ENCODE results near the gene NSF.
"Not testable (repeated sequence)": the region's sequence is repeated elsewhere in the genome, so short reads cannot be mapped to it uniquely, and the experiment has no call there.

NSF gene

GRCh38 chr17:46789610-46790009 is 199.1 kb downstream of the NSF start:
- H3K4me1 ChIP-seq (ENCODE audit: low read length): no peaks in the 10 kb centered on the region
- TF ChIP-seq CTCF (IDR thresholded peaks at IDR 0.05; ENCODE audit: low read depth, low read length): no peak
- no peak for TF ChIP-seq EZH2phosphoT487 (IDR thresholded peaks at IDR 0.05; ENCODE audit: low read depth)
- H4K20me1 ChIP-seq (ENCODE audit: insufficient read depth, low read length): no peaks in the 10 kb centered on the region
- no peak overlapping the region for H2AFZ ChIP-seq (ENCODE audit: low read depth, low read length)
- H3K4me2 ChIP-seq (ENCODE audit: low read length): no peak overlapping the region
- H3K79me2 ChIP-seq (ENCODE audit: low read length): no peaks in the 10 kb centered on the region
- no peak overlapping the region for H3K9ac ChIP-seq (ENCODE audit: low read length)
- no peak overlapping the region for H3K4me3 ChIP-seq (ENCODE audit: low read length)
- H3K27me3 ChIP-seq (ENCODE audit: low read depth, low read length): peaks cover 11% of the 10 kb centered on the region; the same call in 1 of the 2 replicates
- H3K27ac ChIP-seq (ENCODE audit: low read length): no peak overlapping the region
- no peaks in the 10 kb centered on the region for H3K36me3 ChIP-seq (replicated peaks; ENCODE audit: low read depth, low read length)
- no peaks in the 10 kb centered on the region for H3K9me3 ChIP-seq (ENCODE audit: insufficient read depth, low read length)

- TF ChIP-seq CTCF (IDR thresholded peaks at IDR 0.05; ENCODE audit: low read depth, low read length): no peak
- TF ChIP-seq EZH2phosphoT487 (IDR thresholded peaks at IDR 0.05; ENCODE audit: low read depth): no peak
- Histone ChIP-seq H3K4me1 (ENCODE audit: low read length) (no peaks in the 10 kb centered on the region), H3K79me2 (ENCODE audit: low read length) (no peaks in the 10 kb centered on the region), H2AFZ (ENCODE audit: low read depth, low read length) (no peak overlapping the region), H3K9me3 (ENCODE audit: insufficient read depth, low read length) (no peaks in the 10 kb centered on the region), H3K27ac (ENCODE audit: low read length) (no peak overlapping the region), H3K4me2 (ENCODE audit: low read length) (no peak overlapping the region), H3K27me3 (ENCODE audit: low read depth, low read length) (peaks cover 11% of the 10 kb centered on the region; the same call in 1 of the 2 replicates), H3K4me3 (ENCODE audit: low read length) (no peak overlapping the region), H3K9ac (ENCODE audit: low read length) (no peak overlapping the region), H3K36me3 (replicated peaks; ENCODE audit: low read depth, low read length) (no peaks in the 10 kb centered on the region), H4K20me1 (ENCODE audit: insufficient read depth, low read length) (no peaks in the 10 kb centered on the region)
Observed at GRCh38 chr17:46790216-46790615, 199.7 kb downstream of the NSF start.

GRCh38 chr17:46791531-46791930 is 201.1 kb downstream of the NSF start:
- Histone ChIP-seq H3K9ac (ENCODE audit: low read length) (no peak overlapping the region), H3K4me2 (ENCODE audit: low read length) (no peak overlapping the region), H3K4me3 (ENCODE audit: low read length) (no peak overlapping the region), H3K27ac (ENCODE audit: low read length) (no peak overlapping the region), H4K20me1 (ENCODE audit: insufficient read depth, low read length) (no peaks in the 10 kb centered on the region), H3K9me3 (ENCODE audit: insufficient read depth, low read length) (no peaks in the 10 kb centered on the region), H3K36me3 (replicated peaks; ENCODE audit: low read depth, low read length) (no peaks in the 10 kb centered on the region), H2AFZ (ENCODE audit: low read depth, low read length) (no peak overlapping the region), H3K79me2 (ENCODE audit: low read length) (no peaks in the 10 kb centered on the region), H3K4me1 (ENCODE audit: low read length) (no peaks in the 10 kb centered on the region), H3K27me3 (ENCODE audit: low read depth, low read length) (peaks cover 22% of the 10 kb centered on the region)
- no peak for TF ChIP-seq EZH2phosphoT487 (IDR thresholded peaks at IDR 0.05; ENCODE audit: low read depth)
- no peak for TF ChIP-seq CTCF (IDR thresholded peaks at IDR 0.05; ENCODE audit: low read depth, low read length)

GRCh38 chr17:46792071-46792470 is 201.6 kb downstream of the NSF start:
- H4K20me1 ChIP-seq (ENCODE audit: insufficient read depth, low read length): no peaks in the 10 kb centered on the region
- no peak overlapping the region for H3K9ac ChIP-seq (ENCODE audit: low read length)
- no peak overlapping the region for H3K4me2 ChIP-seq (ENCODE audit: low read length)
- H3K4me3 ChIP-seq (ENCODE audit: low read length): no peak overlapping the region
- no peaks in the 10 kb centered on the region for H3K9me3 ChIP-seq (ENCODE audit: insufficient read depth, low read length)
- no peak overlapping the region for H3K27ac ChIP-seq (ENCODE audit: low read length)
- H3K36me3 ChIP-seq (replicated peaks; ENCODE audit: low read depth, low read length): no peaks in the 10 kb centered on the region
- TF ChIP-seq CTCF (IDR thresholded peaks at IDR 0.05; ENCODE audit: low read depth, low read length): no peak
- TF ChIP-seq EZH2phosphoT487 (IDR thresholded peaks at IDR 0.05; ENCODE audit: low read depth): no peak
- no peak overlapping the region for H2AFZ ChIP-seq (ENCODE audit: low read depth, low read length)
- peaks cover 25% of the 10 kb centered on the region for H3K27me3 ChIP-seq (ENCODE audit: low read depth, low read length)
- no peaks in the 10 kb centered on the region for H3K4me1 ChIP-seq (ENCODE audit: low read length)
- H3K79me2 ChIP-seq (ENCODE audit: low read length): no peaks in the 10 kb centered on the region

GRCh38 chr17:46793023-46793422 is 202.6 kb downstream of the NSF start:
- not testable (repeated sequence) for H3K9ac ChIP-seq (ENCODE audit: low read length); H3K9me3 ChIP-seq (ENCODE audit: insufficient read depth, low read length); H3K4me2 ChIP-seq (ENCODE audit: low read length); H3K36me3 ChIP-seq (replicated peaks; ENCODE audit: low read depth, low read length); H4K20me1 ChIP-seq (ENCODE audit: insufficient read depth, low read length); H3K79me2 ChIP-seq (ENCODE audit: low read length); H3K27ac ChIP-seq (ENCODE audit: low read length); H3K4me1 ChIP-seq (ENCODE audit: low read length); H3K4me3 ChIP-seq (ENCODE audit: low read length); H2AFZ ChIP-seq (ENCODE audit: low read depth, low read length)
- H3K27me3 ChIP-seq (ENCODE audit: low read depth, low read length): peaks cover 25% of the 10 kb centered on the region

All from OCI-LY3 (cell line).